ENCODE data around the gene SPINK1.
"Not testable (repeated sequence)": the region's sequence is repeated elsewhere in the genome, so short reads cannot be mapped to it uniquely, and the experiment has no call there.

The SPINK1 gene

GRCh38 chr5:147803926-147804325 lies 27.5 kb downstream of the SPINK1 start:
- DNase-seq: no peak

GRCh38 chr5:147803161-147803560 lies 28.3 kb downstream of the SPINK1 start:
- not testable (repeated sequence) for DNase-seq

- no peak for DNase-seq
Measured at GRCh38 chr5:147801461-147801860, 30.0 kb downstream of the SPINK1 start.

DNA sequence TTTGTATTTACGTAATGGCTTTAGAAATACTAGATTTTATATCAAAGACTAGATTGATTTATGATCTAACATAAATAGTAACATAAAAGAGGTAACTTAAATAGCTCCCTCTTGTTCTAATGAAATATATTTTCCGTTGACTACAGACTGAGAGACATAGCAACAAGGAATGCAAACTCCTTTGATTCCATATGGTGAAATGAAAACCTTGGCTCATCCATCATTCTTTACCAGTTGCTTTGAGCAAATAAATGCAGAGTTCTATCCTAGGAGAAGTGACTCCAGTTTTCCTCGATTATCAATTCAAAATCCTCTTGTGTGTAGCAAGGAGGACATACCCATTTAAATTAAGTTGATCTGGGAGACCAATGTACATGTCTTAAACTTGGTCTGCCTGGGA lies 31.0 kb downstream of the SPINK1 start:
- no peak for DNase-seq

DNA sequence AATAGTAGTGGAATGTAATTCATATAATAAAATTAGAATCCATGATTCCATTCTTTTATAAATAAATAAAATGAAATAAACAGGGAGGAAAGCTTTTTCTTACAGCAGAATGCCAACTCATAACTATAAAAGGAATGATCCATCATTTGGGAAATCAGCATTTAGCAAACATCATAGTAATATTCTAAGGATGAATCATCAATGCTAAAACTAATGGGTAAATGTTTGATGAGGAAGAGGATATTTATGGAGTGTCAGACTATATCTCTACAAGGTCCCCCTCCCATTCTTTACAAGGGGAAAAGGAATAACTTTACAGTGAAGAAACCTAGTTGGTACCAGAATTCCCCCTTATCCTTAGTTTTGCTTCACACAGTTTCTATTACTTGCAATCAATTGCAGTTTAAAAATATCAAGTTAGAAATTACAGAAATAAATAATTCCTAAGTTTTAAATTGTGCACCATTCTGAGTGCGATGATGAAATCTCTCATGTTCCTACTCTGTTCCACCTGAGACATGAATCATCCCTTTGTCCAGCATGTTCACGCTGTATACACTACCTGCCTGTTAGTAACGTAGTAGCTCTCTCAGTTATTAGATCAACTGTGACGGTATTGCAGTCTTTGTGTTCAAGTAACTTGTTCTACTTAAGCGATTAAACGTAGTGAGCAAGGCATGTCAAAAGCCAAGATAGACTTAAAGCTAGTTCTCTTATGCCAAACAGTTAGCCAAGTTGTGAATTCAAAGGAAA lies 34.7 kb downstream of the SPINK1 start:
- DNase-seq: no peak

DNA sequence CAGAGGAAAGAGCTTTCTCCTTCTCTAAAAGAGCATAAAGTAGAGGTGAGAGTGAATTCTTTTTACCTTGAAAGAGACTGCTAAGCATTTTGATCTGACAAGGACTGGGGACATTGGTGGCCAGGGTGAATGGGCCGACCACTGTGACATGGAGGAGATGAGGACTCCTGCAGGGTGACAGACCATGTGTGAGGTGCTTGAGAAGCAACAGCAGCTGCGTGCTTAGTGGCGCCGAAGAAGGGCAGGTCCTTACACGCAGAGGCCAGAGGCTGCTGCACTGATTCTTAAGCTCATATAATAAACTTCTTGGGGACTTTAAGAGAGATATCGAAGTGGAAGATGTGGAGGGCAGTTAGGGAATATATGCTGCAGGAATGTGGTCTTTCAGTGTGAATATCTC lies 40.3 kb downstream of the SPINK1 start:
- no peak for DNase-seq

DNA sequence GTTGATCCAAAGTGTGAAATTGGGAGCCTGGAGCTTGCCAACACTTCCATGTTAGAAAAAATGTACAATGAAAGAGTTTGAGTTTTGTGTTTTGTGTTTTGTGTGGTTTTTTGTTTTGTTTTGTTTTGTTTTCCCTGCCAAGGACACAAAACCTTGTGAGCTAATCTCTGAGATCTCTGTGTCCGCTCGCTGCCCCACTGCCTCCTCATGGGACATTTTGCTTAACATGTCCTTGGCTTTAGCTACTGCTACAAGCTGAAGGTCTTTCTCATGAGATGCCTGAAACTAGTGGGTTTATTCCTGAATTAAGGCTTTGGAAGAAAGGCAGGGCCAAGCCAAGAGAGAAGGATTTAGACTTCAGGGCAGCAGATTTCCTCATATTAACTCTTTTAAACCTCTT lies 41.7 kb downstream of the SPINK1 start:
- DNase-seq: no peak

DNA sequence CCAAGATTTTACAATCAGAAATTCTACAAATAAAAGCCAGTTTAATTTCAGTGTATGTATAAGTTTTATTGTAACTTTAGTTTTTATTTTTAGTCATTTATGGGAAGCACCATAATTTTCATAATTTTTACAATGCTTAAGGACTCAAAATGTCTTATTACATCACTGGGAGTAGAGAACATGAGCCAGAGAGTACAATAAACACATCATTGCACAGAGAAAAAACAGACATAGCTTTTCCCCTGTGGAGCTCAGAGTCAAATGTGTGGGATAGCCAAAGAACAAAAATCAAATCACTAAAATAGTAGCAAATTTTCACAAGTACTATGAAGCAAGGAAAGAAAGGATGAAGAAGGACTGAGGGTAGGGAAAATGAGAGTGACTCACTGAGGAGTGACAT lies 43.4 kb downstream of the SPINK1 start:
- DNase-seq: no peak

- no peak for DNase-seq
Measured at GRCh38 chr5:147786142-147786541, 45.3 kb downstream of the SPINK1 start.

GRCh38 chr5:147784146-147784987 lies 47.1 kb downstream of the SPINK1 start:
- no peak for DNase-seq

DNA sequence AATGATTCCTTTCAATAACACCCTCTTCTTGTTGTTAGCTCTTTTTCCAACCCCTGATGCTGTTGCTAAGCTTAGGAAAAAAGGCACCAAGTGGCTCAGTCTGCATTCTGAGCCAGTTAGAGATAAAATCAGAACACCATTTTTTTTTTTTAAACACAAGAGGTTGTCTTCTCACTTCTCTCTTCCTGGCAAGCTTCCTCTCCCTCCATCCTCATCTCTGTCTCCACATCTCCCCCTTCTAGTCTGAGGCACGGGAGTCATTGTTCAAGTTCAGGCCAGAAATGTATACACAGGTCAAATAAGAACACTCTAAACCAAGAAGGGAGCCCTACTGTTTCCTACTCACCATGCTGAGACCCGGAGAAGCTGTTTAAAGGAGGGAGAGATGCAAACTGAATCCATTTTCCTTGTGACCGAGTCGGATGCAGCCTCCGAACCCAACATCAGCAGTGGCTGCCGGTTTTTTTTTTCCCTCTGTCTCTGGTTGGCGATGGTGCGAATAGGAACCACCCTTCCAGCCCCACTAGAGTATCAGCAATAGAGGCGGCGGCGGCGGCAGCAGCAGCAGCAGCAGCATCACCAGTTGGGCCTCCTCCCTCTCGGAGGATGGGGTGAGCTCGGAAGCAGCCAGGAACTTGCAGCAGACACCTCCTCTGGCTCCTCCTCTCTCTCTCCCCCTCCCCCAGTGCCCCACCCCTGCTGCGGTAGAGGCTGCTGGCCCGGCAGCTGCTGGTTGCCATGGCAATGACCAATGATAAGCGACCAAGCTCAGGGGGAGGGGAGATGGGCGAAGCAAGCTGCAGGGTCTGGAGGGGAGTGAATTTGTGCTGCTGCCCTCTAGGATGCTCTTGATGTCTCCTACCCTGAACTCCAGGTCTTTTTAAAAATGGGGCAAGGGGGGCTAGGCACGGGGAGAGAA lies 49.1 kb downstream of the SPINK1 start, which contains the start of gene JAKMIP2:
JAKMIP2 (minus strand) TSS at position 619 of the 919 bp plus-strand sequence. CDS start 110,922 bp downstream, outside the sequence.
- peak; percentile 92 for DNase-seq

DNA sequence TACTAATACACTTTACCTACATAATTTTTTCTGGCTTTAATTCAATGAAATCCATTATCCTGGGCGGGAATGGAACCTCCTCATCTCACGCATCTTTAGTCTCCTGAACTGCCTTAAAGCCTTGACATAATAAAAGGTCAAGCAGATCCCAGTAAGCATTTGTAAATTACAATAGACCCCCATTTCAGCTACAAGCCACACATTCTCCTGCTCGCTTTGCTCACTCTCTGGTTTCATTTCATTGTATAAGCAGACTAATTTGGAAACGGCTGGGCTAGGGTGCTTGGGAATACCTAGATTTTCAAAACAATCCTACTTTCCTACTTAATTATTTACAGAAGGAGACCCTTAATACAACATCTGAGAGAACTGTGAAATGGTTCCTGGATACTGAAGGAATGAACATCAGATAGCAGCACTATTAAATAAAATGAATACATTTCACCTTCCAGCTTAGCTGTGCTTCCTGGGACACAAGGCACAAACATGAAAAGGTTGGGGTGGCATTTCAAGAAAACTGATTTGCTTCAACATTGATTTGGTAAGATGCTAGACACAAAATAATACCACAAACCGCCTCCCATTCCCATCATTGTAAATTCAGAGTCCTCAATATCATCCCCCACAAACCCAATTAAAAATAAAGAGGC lies 50.4 kb downstream of the SPINK1 start:
- DNase-seq: no peak

DNA sequence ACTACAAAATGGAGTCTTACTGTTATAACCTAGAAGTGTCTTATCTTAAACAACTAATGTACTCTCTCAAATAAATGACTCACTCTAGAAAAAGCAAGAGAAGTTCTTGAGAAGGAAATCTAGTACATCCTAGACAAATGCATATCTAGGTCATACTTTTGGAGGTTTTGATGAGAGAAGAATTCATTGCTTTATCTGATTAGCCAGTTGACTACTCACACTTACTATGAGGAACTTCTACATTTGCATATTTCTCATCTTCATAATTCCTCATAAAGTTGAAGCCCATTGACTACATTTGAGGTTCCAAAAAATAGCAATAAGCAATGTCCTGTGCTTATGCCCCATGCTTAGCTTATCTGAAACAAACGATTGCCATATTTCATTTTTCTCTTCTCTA lies 51.8 kb downstream of the SPINK1 start:
- no peak for DNase-seq

GRCh38 chr5:147776989-147777388 lies 54.5 kb downstream of the SPINK1 start:
- DNase-seq: no peak
